OCI-M2 (cell line): Measurements from ENCODE around the gene KDM6A.
"Not testable (repeated sequence)": the region's sequence is repeated elsewhere in the genome, so short reads cannot be mapped to it uniquely, and the experiment has no call there.

Source experiments
- DNase-seq: peaks from one replicate; lab custom pipeline; 2025; ENCODE audit not compliant: unreplicated experiment; lab: John Stamatoyannopoulos, UW

KDM6A gene

GRCh38 chrX:45070116-45071007, 197.4 kb downstream of the KDM6A start:
- DNase-seq: no peak

- not testable (repeated sequence) for DNase-seq
Observed at GRCh38 chrX:45073011-45073410, 200.0 kb downstream of the KDM6A start.

GRCh38 chrX:45077748-45078424, 204.9 kb downstream of the KDM6A start:
- DNase-seq: no peak

GRCh38 chrX:45083314-45083713, 210.3 kb downstream of the KDM6A start:
- DNase-seq: no peak

GRCh38 chrX:45110494-45110893, 237.5 kb downstream of the KDM6A start:
- no peak for DNase-seq

GRCh38 chrX:45126158-45126557, 253.2 kb downstream of the KDM6A start:
- no peak for DNase-seq

GRCh38 chrX:45128896-45129454, 256.0 kb downstream of the KDM6A start:
- no peak for DNase-seq

GRCh38 chrX:45133465-45133864, 260.5 kb downstream of the KDM6A start:
- no peak for DNase-seq

- DNase-seq: peak; percentile 31
Observed at GRCh38 chrX:45134315-45134731, 261.3 kb downstream of the KDM6A start.

GRCh38 chrX:45134775-45135174, 261.8 kb downstream of the KDM6A start:
- DNase-seq: no peak

GRCh38 chrX:45135391-45136075, 262.5 kb downstream of the KDM6A start:
- not testable (repeated sequence) for DNase-seq

GRCh38 chrX:45137531-45137930, 264.5 kb downstream of the KDM6A start:
- no peak for DNase-seq

GRCh38 chrX:45138525-45138924, 265.5 kb downstream of the KDM6A start:
- DNase-seq: no peak

GRCh38 chrX:45140812-45141211, 267.8 kb downstream of the KDM6A start:
- DNase-seq: no peak

- DNase-seq: no peak
Observed at GRCh38 chrX:45142185-45142584, 269.2 kb downstream of the KDM6A start.

GRCh38 chrX:45143455-45143854, 270.5 kb downstream of the KDM6A start:
- DNase-seq: no peak

- DNase-seq: no peak
Observed at GRCh38 chrX:45145492-45146215, 272.7 kb downstream of the KDM6A start.

GRCh38 chrX:45150821-45151220, 277.8 kb downstream of the KDM6A start:
- DNase-seq: no peak

GRCh38 chrX:45154033-45154360, 281.0 kb downstream of the KDM6A start:
- DNase-seq: no peak

- no peak for DNase-seq
Observed at GRCh38 chrX:45154462-45154861, 281.5 kb downstream of the KDM6A start.

GRCh38 chrX:45157647-45158046, 284.7 kb downstream of the KDM6A start:
- DNase-seq: no peak
